Ovary (tissue), 3 donors: ENCODE results near the gene GCA.

Experiments used
- EP300 ChIP-seq: sonication (generic); formaldehyde crosslinking; IDR thresholded peaks from one replicate; pipeline ENCODE4 v1.6.1; 2017; ENCODE audit warnings: antibody characterized with exemption
- POLR2A ChIP-seq: fragments of 450-650 bp; IDR thresholded peaks from one replicate; pipeline ENCODE4 v1.6.1; 2017; ENCODE audit warnings: antibody characterized with exemption, mild to moderate bottlenecking, moderate library complexity
- TF ChIP-seq, protein P1 (sequence below), 3 donors: fragments of 450-650 bp in 2 of 3; fragments of 200-600 bp in 1 of 3; IDR thresholded peaks; one replicate each; pipeline versions ENCODE4 v1.5.1 to v1.8.0; 2016 to 2022; ENCODE audit warnings: antibody characterized with exemption in 3 of 3, mild to moderate bottlenecking in 1 of 3
- donor health status: DM: no; HTN: no; CAD: no.

DNA sequence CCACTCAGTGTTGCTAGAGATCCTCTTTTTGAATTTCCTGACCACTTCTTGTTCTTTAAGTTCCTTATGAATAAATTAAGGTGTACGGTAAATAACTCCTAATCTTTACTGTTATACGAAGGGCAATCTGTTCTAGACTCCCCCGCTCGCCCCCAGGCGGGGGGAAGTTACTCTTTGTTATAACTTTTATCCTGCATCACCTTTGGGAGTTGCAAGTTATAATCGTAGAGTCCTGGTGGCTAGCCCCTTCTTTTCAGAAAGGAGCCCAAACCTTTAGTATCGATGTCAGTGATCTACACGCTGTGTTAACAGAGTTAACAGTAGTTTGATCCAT is 652 bp downstream of the GCA start:
- TF ChIP-seq, protein P1, sequence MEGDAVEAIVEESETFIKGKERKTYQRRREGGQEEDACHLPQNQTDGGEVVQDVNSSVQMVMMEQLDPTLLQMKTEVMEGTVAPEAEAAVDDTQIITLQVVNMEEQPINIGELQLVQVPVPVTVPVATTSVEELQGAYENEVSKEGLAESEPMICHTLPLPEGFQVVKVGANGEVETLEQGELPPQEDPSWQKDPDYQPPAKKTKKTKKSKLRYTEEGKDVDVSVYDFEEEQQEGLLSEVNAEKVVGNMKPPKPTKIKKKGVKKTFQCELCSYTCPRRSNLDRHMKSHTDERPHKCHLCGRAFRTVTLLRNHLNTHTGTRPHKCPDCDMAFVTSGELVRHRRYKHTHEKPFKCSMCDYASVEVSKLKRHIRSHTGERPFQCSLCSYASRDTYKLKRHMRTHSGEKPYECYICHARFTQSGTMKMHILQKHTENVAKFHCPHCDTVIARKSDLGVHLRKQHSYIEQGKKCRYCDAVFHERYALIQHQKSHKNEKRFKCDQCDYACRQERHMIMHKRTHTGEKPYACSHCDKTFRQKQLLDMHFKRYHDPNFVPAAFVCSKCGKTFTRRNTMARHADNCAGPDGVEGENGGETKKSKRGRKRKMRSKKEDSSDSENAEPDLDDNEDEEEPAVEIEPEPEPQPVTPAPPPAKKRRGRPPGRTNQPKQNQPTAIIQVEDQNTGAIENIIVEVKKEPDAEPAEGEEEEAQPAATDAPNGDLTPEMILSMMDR (IDR thresholded peaks at IDR 0.05), result no peak
- no peak for TF ChIP-seq POLR2A
- TF ChIP-seq EP300, result no peak
